Stimulated activated CD4-positive, alpha-beta T cell treated with anti-CD3 and anti-CD28 coated beads, TNF-alpha, amount 100 ng/mL, for 4 hours (primary cell): Measurements from ENCODE around the gene ANKRD33B.
"Not testable (repeated sequence)": the region's sequence is repeated elsewhere in the genome, so short reads cannot be mapped to it uniquely, and the experiment has no call there.

Experiments used
- DNase-seq, 3 experiments: peaks; one replicate each; pipeline ENCODE4 v3.0.0-alpha.2; 2020; ENCODE audit warnings: low read depth in 3 of 3

Gene ANKRD33B

DNA sequence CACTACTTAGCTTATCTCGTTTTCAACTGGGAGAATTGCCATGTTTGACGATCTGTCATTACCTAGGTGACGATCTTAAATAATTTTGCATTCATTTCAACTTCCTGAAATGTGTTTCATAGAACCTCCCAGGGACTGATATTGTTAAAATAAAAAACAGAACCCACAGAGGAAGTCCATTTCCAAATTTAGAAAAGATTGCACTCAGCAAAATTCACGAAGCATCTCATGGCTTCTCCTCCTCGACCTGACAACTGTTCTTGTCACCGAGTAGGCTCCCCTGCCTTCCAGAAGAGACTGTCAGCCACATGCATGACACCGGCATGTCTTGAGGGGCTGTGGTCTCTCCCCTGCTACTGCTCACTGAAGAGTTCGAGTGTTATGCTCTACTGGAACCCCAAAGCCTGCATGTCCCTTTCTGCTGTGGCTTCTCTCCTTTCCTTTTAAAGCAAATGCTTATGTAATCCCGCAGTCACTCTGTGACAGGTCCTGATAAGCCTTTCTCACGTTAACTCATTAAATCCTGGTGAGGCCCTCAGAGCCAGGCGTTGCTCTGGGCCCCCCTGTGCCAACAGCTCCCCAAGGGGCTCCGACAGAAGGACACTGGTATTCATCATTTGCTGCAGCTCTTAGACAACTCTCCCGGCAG lies 26.8 kb upstream of the ANKRD33B start:
- DNase-seq, result no peak

DNA sequence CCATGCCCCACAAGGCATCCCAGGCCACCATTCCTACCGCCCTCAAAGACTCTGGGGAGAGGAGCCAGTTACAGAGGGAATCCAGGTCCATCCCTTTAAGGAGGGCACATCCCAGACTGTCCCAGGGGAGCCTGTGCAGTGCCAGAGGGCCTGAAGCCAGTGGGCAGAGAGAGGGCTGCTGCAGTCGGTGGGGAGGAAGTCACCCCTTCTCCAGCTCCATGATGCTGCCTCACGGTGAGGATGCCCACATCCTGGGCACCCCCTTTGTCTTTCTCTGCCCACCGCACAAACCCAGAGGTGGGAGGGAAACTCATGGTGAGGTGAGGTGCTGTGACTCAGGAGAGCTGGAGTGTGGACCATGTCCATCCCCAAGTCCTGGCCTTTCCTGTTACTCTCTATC lies 26.2 kb upstream of the ANKRD33B start:
- DNase-seq, result no peak

DNA sequence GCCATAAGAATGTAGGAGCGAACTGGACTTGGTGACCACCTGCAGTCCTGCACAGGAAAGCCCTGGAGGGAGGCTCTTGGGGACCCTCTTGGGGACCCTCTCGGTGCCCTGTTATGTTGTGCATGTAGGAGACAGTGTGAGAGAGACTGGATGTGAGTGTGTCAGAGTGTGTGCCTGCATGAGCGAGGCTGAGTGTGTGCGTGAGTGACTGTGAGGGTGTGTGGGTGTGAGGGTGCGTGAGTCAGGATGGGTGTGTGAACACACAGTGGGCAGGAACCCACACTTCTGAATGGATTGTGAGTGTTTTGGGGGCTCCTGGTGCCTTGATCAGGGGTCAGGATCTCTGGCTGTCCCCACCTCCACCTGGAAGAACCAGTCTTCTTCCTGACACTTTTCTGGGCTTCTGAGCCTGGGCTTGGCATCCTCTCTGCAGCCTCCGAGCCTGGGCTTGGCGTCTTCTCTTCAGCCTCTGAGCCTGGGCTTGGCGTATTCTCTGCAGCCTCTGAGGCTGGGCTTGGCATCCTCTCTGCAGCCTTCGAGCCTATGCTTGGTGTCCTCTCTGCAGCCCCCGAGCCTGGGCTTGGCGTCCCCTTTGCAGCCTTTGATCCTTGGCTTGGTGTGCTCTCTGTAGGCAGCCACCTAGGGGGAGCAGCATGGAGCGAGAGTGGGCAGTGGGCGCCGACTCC lies 25.6 kb upstream of the ANKRD33B start:
- DNase-seq, result no peak

DNA sequence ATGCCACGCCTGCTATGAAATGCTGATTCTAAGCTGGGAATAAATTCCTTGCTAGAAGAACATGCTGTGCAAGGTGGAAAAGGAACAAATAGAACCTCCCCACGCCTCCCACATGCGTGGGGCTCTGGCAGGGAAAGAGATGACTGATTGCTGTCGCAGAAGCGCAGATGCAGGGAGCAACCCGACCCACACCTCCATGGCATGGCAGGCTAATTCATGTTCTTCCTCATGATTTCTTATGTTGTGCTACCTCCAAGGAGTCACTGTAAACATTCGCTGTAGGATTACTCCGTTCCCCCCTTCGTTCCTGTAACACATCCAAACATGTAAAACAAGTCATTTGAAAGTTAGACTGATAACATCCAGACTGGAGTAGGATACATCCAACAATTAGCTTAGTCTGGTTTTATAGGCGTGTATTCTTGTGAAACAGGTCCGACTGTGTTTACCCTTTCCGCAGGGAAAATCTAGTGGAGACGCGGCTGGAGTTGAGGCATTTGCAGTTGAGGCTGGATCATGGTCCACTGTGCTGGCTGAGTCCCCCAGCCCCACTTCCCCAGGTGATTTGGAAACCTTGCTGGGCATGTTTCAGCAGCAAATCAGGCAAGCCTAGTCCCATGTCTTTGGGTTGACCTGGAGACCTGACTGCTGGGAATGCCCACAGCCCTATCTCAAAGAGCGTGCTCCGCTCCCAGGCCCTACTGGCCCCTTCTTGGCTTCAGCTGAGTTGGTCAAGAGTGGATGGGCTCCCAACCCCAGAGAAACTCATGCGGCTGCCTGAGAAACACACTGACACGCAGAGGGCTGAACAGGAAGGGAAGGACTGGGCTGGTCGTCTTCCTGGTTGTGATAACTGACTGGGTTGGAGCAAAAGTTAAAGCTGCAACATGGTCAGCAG lies 24.8 kb upstream of the ANKRD33B start:
- DNase-seq, result no peak

DNA sequence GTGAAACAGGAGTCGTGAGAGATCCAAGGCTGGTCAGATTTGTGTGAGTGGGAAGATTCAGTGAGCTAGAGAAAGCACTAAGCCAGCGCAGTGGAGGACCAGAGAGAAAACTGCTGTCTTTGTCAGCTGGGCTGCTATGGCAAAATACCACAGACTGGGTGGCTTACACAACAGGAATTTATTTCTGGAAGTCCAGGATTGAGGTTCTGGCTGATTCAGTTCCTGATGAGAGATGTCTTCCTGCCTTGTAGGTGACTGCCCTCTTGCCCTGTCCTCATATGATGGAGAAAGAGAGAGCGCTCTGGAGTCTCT lies 24.2 kb upstream of the ANKRD33B start:
- DNase-seq, result no peak

DNA sequence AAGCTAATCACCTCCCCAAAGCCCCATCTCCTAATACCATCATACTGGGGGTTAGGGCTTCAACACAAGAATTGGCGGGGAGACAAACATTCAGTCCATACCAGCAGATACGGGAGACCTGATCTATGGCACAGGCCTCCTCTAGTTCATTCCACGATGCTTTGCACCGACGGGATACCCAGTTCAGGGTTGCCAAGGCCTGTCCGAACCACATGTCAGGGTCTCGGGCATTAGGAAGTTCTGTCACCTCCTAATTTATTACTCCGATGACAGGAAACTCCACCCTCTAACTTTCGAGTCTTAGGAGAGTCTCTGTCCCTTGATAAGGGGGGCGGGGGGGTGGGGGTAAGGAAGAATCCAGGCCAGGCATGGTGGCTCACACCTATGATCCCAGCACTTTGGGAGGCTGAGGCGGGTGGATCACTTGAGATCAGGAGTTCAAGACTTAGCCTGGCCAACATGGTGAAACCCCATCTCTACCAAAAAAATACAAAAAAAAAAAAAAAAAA lies 23.8 kb upstream of the ANKRD33B start:
- DNase-seq, result no peak

DNA sequence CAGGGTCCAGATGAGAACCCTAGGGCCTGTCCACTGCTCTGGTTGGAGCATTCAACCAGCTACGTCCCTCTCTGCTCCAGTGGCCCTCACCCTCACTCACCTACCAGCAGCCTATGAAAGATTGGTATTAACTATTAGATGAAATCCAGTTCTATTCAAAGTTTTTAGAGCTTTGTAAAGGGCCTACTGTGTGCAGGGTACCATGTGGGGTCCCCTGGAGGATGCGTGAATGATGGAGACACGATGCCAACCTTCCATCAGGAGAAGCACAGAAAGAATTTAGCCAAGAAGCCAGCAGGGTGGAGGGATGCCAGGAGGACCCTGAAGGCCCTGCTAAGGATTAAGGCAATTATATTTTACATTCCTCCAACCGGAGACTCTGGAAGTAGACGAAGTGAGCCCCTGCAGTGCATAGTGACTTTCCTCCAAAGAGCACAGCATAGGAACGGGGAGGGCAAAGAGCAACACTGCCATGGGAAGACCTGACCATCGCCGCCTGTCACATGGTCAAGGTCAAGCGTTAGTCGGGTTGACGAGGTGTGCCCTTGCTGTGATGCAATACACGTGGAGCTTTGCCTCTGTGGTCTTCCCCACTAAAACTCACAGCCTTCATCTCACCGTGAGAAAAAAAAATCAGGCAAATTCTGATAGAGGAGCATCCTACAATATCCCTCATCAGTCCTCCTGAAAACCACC lies 22.8 kb upstream of the ANKRD33B start:
- no peak for DNase-seq

DNA sequence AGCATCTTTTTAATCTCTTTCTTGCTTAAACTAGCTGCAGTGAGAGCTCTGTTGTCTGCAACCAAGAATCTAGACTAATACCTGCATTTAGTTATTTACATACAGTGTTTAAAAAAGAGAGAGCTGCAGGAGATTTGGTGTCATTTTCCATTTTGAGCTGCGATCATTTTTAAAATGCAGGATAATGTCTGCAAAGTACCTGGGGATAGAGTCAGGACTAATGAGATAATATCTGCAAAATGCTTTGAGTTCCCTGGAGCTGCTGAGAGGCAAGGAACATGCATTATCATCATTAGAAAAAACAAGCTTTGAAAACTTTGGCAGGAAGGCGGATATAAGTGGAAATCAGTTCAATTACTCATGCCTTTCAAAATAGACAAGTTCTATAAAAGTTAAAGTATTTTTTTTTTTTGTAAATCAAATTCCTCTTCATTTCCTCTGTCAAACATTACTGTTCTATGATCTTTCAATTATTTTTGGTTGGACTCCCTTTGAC lies 21.8 kb upstream of the ANKRD33B start:
- no peak for DNase-seq

DNA sequence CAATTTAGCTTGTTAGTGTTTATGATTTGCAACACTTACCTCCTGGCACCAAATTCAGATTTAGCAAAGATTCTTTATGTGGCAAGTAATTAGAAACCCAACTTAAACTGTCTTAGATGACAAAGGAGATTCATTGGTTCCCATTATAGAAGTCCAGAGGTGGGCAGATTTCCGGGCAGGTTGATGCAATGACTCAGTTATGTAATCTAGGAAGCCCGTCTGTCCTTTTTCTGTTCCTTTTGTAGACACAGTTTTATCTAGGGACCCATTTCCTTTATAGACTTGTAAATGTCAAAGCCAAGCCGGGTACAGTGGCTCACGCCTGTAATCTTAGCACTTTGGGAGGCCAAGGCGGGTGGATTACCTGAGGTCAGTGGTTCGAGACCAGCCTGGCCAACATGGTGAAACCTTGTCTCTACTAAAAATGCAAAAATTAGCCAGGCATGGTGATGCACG lies 20.3 kb upstream of the ANKRD33B start:
- no peak for DNase-seq

DNA sequence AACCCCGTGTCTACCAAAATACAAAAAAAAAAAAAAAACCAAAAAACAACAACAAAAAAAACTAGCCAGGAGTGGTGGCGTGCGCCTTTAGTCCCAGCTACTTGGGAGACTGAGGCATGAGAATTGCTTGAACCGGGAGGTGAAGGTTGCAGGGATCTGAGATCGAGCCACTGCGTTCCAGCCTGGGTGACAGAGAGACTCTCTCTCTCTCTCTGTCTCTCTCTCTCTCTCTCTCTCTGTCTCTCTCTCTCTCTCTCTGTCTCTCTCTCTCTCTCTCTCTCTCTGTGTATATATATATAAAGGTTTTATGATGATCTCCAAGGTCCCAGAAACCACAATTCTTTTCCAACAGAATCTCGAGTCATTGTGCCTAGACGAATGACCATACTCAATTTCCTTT lies 18.8 kb upstream of the ANKRD33B start:
- no peak for DNase-seq

DNA sequence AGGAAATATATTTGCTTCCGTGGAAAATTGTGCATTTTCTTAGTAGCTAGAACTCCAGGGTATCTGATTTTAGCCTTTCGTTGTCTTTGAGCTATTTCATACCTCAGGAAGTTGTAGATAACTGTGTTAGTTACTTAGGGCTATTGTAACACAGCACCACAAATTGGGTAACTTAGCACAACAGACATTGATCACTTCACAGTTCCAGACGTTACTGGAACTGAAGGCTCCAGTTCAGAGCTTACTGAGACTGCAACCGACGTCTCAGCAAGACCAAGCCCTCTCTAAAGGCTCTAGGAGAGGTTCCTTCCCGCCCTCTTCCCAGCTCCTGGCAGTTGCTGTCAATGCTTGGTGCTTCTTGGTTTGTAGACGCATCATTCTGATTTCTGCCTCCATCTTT lies 17.7 kb upstream of the ANKRD33B start:
- no peak for DNase-seq

DNA sequence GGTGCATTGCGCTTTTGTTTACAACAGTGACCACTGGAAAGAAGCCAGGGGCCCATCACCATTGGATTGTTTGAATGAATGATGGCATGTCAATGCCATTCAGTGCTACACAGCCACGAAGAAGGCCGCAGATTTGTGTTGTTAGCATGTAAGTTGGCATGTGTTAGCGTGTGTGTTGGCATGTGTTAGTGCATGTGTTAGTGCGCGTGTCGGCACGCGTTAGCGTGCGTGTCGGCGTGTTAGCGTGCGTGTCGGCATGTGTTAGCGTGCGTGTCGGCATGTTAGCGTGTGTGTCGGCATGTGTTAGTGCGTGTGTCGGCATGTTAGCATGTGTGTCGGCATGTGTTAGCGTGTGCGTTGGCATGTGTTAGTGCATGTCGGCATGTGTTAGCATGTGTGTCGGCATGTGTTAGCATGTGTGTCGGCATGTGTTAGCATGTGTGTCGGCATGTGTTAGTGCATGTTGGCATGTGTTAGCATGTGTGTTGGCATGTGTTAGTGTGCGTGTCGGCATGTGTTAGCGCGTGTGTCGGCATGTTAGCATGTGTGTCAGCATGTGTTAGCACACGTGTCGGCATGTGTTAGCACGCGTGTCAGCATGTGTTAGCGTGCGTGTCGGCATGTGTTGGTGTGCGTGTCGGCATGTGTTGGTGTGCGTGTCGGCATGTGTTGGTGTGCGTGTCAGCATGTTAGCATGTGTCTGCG lies 15.3 kb upstream of the ANKRD33B start:
- DNase-seq, result no peak

DNA sequence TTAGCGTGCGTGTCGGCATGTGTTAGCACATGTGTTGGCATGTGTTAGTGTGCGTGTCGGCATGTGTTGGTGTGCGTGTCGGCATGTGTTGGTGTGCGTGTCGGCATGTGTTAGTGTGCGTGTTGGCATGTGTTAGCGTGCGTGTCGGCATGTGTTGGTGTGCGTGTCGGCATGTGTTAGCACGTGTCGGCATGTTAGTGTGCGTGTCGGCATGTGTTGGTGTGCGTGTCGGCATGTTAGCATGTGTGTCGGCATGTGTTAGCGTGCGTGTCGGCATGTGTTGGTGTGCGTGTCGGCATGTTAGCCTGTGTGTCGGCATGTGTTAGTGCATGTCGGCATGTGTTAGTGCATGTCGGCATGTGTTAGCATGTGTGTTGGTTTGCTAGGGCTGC lies 14.8 kb upstream of the ANKRD33B start:
- not testable (repeated sequence) for DNase-seq

DNA sequence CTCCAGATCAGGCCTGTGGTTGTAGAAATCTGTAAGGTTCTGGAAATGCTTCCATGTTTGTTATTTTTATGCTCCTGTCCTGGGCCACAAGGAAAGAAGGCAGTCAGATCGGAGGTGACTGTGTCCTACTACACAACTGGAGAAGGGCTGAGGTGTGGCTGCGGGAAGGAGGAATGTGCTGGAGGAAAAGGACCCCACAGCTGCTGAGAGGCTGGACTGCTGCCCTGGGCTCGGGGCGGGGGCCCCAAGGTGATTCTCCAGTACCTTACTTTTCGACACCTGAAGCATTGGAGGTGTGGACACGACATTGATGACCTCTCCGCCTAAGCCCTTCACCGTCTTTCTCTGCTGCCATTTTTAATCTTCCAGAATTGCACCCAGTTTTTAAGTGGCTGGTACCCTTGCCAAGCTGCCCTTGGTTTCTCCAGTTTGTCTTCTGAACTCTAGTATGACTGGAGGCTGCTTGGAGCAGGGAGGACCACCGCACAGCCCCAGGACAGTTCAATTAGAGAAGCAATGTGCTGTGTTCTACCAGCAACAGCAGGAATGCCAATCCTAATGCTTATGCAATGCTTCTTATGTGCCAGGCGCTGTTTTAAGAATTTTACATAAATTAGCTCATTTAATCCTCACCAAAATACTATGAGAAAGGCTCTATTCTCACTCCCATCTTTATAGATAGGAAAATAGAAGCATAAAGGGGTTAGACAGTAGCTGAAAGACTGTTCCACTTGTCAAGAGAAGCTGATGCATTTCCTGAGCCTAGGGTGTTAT lies 13.5 kb upstream of the ANKRD33B start:
- DNase-seq, result no peak

DNA sequence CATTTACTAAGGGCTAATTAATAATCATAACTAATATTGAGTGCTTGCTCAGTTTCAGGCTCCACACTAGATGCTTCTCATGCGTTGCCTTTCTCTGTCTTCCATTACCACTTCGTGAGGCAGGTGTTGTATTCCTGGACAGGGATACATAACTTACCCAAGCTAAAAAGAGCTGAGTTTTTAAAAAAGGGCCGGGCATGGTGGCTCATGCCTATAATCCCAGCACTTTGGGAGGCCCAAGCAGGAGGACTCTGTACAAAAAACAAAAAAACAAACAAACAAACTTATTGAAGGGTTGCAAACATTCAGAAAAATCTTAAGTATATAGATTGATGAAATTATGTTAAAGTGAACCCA lies 12.1 kb upstream of the ANKRD33B start:
- no peak for DNase-seq

DNA sequence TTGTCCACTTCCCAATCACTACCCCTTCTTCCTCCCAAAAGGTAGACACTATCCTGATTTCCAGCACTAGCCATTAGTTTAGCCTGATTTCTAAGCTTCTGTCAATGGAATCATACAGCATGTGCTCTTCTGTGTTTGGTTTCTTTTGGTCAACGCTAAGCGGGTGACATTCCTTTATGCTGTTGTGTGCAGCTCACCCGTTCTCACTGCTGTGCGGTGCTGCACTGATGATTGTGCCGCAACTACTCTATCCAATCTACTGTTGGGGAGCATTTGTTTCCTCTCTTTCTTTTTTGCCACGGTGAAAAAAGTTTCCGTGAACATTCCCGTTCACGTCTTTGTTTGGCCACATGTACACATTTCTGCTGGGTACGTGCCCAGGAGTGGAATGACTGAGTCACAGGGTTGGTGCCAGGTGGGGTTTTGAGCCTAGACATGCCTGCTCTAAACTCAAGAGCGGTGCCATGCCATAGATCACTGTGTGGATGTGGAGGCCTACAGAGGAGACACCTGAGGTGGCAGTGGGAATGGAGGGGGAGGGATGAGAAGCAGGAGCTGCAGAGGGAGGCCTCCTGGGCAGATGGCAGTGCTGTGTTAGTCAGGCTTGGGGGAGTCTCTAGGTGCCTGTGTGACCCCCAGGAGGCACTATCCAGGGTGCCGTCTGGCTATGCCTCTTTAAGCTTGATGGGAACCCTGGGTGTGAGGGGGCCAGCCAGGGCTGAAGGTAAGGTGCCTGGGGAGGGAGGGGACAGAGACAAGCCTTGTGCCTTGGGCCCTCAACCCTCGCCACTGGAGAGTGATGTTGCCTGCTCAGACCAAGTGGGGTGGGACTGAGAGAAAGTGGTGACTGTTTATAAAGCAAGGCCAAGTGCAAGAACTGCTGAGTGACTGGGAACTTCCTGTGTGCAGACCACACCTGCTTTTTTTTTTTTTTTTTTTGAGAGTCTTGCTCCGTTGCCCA lies 11.4 kb upstream of the ANKRD33B start:
- no peak for DNase-seq

DNA sequence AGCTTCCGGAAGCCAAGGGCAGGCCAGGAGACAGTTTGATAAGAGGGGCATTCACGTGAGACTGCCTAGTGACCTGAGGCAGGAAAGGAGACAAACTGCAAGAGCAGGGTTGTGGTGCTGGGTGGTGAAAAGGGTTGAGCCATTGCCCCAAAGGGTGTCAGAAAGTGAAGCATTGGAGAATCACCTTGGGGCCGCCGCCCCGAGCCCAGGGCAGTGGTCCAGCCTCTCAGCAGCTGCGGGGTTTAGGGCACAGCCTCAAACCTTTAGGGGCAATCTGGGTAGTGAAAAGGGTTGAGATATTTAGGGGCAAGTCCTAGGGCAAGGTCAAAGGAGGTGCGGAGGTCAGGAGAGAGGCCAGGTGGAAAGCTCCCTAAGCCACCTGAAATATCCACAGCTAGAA lies 10.4 kb upstream of the ANKRD33B start:
- no peak for DNase-seq

DNA sequence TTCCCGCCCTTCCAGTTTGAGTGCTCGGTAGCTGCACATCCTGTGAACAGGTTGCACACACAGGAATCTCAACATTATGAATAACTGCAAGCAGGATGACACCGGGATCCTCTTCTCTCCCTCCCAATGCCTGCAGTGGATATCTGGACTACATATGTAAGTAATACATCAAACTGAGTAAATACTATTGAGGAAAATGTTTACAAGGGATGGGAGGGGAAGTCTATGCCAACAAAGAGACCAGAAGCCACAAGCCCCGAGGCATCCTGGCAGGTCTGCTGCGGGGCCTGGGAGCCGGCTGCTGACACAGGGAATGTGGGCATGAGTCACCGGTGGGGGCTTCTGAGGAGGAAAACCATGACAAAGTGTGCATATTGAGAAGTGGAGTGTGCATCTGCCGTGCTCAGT lies 8.6 kb upstream of the ANKRD33B start:
- no peak for DNase-seq

DNA sequence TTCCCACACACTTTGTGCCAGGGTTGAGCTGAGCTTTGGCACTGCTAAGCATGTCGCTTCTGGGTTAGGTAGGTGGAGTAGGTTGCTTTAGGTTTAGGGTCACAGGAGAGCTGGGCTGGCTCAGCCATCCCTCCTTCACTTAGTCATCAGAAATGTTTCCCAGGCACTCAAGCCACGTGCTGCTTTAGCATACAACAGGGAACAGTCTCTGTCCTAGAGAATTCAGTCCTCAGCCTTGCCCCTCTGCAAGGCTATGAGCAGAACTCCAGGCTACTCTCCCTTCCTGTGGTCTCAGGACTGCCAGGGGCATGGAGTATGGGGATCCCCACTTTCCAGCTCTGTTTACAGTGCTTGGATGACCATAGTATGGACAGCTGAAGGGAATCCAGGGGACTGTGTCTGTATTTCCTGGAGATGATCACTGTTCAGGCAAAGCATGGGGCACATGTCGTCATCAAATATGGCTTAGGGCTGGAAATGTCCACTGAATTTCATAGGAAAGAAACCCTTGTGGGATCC lies 7.5 kb upstream of the ANKRD33B start:
- no peak for DNase-seq
